ENCODE results near the gene SPACDR.

SPACDR gene

DNA sequence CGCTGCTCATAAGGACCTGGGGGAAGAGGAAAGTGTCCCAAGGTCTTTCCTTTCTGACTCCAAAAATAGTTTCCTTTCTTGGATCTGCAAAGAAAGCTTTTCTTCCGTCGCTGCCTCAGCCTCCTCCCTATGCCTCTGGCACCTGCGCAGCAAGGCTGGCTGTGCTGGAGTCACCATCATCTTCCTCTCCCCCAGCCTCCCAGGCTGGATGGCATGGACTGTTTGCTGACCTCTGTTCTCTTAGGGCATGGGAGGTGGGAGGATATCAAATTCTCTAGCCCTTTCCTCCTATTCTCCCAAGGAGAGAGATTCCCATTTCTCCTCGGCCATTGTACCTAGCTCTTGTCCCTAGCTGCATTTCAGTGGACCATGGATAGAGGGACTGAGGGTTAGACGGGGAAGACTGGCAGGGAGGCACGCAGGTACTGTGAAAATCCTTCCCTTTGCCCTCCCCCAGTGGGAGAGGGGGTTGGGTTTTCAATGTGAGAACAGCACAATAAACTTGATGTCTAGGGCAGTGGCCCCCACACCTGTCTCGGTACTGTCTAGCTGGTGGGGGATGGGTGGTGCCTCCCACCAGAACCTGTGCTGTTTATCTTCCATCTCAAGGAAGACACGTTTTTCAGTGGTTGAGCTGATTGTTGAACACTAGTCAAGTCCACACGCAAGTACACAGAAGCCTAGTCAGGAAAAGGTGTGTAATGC, 30.3 kb downstream of the SPACDR start:
- no peak for DNase-seq

DNA sequence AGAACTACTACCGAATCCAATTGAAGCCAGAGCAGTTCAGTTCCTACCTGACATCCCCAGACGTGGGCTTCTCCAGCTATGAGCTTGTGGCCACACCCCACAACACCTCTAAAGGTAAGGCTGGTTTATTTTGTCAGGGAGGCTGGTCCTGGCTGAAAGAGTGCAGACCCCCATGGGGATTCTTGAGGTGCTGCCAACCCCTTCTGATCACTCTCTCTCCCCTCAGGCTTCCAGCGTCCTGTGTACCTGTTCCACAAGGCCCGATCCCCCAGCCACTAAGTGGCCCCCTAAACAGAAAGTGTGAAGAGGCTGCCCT, 30.8 kb downstream of the SPACDR start:
- DNase-seq: no peak

DNA sequence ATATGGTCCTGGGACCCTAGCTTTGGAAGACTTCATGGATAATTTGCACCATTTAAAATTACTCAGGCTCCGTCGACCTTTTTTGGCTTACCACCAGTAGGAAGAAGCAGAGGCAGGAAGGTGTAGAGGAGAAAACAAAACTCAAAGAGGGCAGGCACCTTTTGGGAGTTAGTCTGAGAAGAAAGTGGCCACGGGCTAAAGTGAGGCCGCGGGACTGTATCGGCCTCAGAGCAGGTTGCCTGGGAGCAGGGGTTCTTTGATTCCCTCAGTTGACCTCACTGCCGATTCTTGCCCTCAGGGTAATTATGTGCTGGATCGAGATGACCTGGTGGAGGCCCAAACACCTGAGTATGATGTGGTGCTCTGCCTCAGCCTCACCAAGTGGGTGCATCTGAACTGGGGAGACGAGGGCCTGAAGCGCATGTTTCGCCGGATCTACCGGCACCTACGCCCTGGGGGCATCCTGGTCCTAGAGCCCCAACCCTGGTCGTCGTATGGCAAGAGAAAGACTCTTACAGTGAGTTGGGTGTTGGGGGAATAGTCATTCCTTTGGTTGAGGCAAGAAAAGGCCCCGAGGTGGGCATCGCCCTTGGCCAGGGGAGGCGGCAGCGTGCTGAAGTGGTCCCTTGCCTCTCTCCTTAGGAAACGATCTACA, 31.3 kb downstream of the SPACDR start:
- DNase-seq: no peak

DNA sequence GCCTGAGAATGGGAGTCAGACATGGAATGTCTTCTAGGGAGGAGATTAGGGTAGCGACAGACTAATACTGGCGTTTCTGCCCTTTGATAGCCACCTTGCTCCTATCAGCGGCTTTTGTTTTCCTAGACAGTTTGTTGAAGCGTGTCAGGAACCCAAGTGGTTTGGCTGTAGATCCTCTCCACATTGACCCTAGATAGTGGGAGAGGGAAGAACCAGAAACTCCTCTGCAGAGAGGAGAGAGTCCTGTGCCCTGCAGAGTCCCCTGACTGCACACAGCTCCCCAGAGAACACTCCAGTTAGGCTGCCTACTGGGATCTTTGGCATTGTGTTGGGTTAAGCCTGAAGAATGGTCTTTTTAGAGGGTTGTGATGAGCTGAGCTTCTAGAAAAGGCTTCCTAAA, 32.0 kb downstream of the SPACDR start:
- no peak for DNase-seq

DNA sequence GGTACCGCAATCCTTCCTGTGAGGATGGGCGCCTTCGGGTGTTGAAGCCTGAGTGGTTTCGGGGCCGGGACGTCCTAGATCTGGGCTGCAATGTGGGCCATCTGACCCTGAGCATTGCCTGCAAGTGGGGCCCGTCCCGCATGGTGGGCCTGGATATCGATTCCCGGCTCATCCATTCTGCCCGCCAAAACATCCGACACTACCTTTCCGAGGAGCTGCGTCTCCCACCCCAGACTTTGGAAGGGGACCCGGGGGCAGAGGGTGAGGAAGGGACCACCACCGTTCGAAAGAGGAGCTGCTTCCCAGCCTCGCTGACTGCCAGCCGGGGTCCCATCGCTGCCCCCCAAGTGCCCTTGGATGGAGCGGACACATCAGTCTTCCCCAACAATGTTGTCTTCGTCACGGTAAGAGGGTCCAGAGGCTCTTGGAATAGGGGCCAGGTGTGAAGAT, 32.7 kb downstream of the SPACDR start:
- no peak for DNase-seq

DNA sequence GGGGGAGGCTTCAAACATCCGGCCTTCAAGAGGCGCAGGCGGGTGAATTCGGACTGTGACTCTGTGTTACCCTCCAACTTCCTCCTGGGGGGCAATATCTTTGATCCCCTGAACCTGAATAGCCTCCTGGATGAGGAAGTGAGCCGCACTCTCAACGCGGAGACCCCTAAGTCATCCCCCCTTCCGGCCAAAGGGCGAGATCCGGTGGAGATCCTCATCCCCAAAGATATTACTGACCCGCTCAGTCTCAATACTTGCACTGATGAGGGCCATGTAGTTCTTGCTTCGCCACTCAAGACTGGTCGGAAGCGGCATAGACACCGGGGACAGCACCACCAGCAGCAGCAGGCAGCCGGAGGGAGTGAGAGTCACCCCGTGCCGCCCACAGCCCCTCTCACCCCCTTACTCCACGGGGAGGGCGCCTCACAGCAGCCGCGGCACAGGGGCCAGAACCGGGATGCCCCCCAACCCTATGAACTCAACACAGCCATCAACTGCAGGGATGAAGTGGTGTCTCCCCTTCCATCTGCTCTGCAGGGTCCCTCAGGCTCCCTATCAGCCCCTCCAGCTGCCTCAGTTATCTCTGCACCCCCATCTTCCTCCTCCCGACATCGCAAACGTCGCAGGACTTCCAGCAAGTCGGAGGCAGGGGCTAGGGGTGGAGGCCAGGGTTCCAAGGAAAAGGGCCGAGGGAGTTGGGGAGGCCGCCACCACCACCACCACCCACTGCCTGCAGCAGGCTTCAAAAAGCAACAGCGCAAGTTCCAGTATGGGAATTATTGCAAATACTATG, 33.4 kb downstream of the SPACDR start:
- DNase-seq: peak; percentile 57

DNA sequence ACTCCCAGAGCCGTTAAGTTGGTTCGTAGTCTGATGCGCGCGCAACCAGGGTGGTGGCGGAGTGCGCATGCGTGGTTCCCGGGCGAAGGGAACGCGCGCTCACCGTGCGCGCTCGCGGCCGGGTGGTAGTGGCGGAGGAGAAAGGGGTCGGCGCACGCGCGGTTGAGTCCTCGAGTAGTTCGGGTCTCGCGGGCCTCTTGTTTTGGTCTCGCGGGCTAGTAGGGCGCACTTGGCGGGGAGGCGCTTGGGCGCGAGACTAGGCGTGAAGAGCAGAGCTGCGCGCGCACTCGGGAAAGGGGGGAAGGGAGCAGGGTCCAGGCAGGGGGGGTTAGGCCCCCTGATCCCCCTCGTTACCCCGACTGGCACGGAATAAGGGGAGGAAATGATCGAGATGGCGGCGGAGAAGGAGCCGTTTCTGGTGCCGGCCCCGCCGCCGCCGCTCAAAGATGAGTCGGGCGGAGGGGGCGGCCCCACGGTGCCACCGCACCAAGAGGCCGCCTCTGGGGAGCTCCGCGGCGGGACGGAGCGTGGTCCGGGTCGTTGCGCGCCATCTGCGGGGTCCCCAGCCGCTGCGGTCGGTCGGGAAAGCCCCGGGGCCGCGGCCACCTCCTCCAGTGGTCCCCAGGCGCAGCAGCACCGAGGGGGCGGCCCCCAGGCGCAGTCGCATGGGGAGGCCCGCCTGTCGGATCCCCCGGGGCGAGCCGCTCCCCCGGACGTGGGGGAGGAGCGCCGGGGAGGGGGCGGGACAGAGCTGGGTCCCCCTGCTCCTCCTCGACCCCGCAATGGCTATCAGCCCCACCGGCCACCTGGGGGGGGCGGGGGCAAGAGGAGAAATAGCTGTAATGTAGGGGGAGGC, 34.2 kb downstream of the SPACDR start, which contains the start of gene MEPCE:
TSS of gene MEPCE (plus strand) at position 195 of the 856 bp plus-strand sequence. CDS start at position 383, 188 bp downstream.
- peak; percentile 97 for DNase-seq

DNA sequence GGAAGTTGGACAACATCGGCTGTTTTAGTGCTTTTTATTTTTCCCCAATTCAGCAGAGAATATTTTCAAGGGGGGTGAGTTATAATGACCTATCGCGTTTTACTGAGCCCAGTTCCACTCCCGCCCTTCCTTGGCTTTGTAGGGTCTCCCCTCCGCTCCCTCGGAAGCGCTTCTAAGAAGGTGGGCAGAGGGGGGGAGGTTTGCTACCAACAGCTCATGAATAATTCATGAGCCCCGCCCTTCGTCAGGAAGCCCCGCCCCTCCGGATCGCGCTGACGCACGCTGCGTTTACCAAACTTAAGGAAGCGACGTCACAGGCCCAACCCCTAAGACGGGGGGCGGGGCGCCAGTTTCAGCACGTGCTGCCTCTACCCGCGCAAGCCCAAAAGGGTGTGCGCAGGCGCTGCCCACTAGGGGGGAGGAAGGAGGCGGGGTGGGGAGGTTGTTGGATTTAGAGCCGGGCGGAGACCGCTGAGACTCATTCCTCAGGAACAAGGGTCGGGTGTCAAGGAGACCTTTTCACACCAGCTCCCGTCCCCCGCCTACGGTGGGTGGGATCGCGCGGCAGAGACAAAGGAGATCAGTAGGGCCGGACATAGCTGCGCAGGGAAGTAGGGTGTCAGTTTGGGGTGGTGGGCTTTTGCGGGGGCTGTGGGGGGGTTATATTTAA, 35.0 kb downstream of the SPACDR start:
- DNase-seq: peak; percentile 100

DNA sequence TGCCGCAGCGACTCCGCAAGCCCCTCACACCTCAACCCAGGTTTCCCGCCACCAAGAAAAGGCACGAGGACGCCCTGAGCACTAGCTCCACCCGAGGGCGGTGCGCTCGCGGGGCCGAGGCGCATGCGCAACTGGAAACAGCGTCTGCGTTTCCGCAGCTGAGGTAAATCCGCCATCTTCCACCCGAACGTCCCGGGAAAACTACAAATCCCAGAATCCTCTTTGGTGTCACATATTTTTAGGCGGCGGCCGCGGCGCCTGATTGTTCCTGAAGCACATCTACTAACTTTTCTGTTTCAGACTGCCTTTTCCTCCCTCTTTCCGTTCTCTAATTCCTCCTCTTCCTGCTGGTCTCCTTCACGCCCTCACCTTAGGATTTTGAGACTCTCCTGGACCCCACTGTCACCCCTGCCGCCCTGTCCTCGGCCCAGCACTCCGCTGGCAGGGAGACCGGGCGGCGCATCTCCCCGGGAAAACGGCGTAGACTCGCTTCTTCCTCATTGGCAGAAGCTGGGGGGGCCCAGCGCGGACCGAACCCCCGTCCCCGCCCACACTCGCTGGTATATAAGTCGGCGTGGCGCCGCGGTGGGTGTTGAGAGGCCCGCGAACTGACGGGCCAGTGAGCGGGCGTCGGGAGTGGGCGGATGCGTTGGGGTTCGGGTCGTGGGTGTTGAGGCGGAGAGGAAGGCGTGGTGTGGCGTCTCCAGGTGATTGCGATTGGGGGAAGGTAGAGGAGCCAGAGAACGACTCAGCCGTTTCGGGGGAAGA, 35.7 kb downstream of the SPACDR start, which contains the start of gene ZCWPW1:
TSS of gene ZCWPW1 (minus strand) at position 505 of the 768 bp plus-strand sequence. CDS start 8,054 bp downstream, outside the sequence.
- DNase-seq: peak; percentile 96

DNA sequence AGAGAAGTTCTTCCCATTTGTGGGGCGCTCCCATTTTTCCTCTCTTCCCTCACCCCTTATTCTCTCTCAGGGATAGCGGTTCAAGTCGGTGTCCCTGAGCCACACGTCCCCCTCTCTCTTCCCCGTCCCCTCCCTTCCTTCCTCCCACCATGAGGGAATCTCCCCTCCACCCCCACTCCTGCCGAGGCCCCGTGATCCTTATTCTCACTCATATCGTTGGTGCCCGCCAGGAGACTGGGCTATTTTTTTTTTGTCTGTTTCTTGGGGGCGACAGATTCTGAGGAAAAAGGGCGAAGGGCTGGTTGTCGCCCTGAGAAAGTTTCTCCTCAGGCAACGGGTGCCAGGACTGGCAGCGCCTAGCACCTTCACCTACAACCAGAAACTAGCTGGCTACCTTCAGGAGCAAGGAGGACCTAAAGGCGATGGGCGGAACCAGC, 36.3 kb downstream of the SPACDR start:
- DNase-seq: no peak

DNA sequence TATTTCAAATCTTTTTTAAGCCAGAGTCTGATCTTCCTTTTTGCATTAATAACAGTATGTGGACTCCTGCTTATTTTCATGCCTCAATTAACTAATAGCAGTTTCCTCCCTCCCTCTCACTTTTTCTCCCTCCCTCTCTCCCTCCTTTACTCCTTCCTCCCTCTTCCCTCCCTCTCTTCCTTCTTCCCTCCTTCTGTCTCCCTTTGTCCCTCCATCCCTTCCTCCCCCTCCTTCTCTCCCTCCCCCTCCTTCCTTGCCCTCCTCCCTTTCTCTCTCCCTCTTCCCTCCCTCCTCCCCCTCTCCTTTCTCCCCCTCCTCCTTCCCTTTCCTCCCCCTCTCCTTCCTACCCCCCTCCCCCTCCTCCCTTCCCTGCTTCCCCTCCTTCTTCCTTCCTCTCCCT, 37.5 kb downstream of the SPACDR start:
- DNase-seq: no peak

DNA sequence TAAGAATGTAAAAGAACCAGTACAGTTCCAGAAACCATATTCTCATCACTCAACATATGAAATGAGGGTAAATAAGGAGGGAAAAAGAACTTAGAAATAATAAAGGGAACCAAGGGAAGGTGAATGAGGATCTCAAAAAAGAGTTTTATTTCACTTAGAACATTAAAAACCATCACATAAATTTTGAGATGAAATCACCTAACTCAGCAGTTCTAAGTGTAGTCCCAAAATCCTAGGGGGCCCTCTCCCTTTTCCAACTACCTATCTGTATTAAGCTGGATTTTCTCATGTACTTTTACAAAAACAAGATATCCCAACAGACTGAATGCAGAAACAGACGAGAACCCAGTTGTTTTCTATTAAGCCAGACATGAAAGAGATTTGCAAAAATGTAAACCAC, 38.7 kb downstream of the SPACDR start:
- DNase-seq: no peak

DNA sequence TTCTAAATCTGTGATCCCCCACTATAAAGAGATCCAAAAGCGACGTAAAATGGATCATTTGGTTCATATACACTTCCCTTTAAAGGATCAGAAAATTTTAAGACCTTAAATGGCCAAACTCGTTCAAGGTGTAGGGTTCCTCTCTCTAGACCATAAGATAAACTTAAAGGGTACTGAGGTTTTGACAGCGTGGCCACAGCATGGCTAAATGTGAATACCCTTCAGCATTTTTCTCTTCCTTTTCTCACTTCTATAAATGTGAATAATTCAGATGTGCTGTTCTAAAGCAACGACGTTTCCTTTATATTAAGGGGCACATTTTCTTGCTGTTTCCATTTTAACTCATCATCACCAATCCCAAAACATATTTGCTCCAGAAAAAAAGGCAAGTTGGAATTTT, 40.7 kb downstream of the SPACDR start:
- DNase-seq: no peak

DNA sequence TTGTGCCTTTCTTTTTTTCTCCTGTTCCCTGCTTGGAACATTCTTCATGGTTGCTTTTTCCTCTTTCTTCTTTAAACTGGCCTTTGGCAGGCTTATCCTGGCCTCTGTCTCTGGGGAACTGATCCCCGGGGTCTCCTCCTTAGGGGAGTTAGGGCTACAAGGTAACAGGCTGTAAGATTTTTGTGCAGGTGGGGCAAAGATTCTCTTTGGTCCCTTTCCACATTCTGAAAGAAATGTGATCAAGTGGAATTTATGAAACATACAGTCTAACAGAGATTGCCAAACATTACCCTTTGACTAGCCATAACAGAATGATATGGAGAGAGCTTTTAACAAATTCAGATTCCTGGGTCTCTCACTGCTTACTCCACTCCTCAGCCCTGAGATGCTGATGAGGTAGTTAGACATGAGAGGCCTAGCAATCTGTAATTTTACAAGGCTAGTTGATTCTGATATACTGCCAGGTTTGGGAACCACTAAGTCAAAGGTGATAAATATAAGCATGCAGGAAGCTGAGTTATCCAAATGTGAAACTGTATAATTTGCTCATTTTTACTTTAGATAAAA, 44.3 kb downstream of the SPACDR start:
- no peak for DNase-seq

DNA sequence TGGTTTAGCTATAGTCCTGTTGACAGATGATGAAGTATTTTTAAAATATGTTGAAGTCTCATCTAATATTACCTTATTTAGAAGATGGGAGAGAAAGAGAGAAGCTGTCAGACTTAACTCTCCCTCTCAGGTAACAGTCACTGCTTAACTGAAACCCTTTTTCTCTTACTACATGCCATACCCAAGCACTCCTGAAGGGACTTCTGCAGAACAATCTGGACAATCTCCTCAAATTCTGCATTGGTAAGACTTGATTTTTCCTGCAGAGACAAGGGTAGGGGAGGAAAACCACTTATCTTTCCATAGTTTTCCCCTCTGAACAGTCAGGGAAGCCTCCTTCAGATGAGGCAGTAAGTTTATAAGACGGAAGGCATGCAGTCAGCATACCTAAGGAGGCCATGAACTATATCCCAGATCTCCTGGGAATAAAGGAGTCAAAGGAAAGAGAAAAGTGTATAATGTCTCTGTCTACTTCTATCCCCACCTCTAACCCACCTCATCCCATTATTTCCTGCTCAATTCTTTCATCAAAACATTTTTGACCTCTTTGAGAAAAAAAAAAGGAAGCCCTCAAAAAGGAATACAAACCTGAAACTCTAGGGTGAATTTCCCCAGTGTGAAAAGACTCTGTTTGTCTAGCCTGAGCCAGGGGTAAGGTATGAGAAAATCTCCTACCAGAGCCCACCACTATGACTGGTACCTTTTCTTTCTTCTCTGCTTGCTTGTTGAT, 45.0 kb downstream of the SPACDR start:
- no peak for DNase-seq

DNA sequence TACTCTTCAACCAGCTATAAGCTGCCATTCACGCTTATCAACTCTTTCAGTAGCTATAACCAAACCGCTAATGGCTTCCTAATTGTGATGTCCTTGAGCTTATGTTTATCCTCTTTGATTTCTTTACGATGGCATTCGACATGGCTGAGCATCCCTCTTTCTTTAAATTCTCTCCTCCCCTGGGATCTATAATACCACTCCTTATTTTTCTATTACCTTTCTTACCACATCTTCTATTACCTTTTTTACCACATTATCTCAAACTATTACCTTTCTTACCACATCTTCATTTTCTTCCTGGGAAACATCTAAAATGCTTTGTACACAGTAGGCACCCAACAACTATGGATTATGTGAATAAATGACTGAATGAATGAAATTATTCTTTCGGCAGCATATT, 48.6 kb downstream of the SPACDR start:
- no peak for DNase-seq

DNA sequence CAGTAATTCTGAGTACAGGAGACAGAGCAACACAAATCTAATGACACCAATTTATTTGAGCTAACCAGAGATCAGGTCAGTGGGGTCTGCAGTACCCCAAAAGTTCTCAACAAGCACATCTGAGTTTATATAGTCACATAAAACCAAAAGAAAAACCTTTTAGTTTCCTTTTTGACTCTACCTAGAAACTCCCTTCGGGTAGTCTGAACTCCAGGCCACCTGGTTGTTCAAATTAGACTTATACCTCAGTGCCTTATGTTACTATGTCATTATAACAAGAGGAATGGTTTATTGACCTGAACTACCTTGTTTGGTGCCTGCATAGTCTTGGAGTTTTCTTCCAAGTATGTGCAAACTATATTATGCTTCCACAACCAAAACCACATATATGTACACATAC, 50.2 kb downstream of the SPACDR start:
- no peak for DNase-seq

DNA sequence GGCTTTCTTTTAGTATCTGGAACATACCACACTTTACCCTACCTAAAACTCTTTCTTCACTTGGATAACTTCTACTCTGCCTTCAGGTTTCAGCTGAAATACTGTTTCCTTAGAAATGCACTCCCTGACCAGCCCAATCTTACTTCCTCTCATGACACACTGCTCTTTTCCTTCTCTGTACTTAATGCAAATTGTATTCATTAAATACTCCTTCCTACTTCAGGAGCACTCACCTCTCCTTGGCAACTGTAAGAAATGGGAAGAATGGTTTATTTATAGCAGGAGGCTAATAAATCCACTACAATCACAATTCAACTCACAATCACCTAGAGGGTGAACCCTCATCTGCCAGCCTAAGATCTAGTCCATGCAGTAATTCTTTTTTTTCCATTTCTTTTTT, 50.7 kb downstream of the SPACDR start:
- DNase-seq: no peak

DNA sequence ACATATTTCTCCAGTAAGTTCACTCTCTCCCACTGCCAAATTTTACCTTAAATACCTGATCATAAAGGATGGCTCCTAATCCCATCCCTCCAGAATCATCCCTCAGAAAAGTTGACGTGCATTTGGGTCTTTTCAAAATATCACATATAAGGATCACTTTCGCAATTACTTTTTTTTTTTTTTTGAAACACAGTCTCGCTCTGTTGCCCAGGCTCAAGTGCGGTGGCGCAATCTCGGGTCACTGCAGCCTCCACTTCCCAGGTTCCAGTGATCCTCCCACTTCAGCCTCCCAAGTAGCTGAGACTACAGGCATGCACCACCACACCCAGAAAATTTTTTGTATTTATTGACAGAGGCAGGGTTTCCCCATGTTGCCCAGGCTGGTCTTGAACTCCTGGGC, 53.0 kb downstream of the SPACDR start:
- no peak for DNase-seq

Measured in stimulated activated CD4-positive, alpha-beta T cell treated with anti-CD3 and anti-CD28 coated beads, Interleukin-4, amount 100 ng/mL, for 1 hour (primary cell).